ENCODE results near the gene TNS4.

DNA sequence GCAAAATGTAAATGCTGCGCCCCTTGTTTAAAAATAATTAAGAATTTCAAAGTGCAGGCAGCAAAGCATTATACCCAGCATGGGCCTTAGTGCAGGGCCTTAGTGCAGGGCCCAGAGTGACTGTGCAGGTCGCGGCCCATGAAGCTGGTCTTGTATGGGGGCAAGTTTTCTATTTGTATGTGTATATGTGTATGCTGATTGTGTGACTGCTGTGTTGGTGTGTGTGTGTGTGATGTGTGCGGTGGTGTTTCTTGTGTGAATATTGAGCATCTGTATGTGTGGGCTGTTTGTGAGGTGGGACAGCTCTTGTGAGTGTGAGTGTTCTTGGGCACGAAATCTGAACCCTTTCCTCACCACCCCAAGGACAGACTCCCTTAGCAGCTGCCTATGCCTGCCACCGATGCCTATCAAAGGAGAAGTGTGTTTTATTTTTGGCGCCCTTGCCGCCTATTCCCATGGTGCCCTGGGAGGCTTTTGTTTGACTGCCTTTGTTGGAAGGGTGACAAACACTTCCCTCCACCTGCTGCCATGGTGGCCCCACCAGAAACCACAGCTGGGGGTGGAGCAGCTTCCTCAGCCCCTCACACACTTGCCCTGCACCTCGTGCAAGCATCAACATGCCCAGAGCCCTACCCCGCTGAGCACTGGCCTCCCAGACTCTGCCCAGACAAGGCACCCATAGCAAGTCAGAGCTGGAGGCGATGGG is 45.8 kb upstream of the TNS4 start:
- TF ChIP-seq, protein P1, sequence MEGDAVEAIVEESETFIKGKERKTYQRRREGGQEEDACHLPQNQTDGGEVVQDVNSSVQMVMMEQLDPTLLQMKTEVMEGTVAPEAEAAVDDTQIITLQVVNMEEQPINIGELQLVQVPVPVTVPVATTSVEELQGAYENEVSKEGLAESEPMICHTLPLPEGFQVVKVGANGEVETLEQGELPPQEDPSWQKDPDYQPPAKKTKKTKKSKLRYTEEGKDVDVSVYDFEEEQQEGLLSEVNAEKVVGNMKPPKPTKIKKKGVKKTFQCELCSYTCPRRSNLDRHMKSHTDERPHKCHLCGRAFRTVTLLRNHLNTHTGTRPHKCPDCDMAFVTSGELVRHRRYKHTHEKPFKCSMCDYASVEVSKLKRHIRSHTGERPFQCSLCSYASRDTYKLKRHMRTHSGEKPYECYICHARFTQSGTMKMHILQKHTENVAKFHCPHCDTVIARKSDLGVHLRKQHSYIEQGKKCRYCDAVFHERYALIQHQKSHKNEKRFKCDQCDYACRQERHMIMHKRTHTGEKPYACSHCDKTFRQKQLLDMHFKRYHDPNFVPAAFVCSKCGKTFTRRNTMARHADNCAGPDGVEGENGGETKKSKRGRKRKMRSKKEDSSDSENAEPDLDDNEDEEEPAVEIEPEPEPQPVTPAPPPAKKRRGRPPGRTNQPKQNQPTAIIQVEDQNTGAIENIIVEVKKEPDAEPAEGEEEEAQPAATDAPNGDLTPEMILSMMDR (IDR thresholded peaks at IDR 0.05), result no peak
- no peak for TF ChIP-seq ZFX (IDR thresholded peaks at IDR 0.05; ENCODE audit: borderline replicate concordance)

Data from 22Rv1 (cell line).